ENCODE data around the gene FCHSD2.

DNA sequence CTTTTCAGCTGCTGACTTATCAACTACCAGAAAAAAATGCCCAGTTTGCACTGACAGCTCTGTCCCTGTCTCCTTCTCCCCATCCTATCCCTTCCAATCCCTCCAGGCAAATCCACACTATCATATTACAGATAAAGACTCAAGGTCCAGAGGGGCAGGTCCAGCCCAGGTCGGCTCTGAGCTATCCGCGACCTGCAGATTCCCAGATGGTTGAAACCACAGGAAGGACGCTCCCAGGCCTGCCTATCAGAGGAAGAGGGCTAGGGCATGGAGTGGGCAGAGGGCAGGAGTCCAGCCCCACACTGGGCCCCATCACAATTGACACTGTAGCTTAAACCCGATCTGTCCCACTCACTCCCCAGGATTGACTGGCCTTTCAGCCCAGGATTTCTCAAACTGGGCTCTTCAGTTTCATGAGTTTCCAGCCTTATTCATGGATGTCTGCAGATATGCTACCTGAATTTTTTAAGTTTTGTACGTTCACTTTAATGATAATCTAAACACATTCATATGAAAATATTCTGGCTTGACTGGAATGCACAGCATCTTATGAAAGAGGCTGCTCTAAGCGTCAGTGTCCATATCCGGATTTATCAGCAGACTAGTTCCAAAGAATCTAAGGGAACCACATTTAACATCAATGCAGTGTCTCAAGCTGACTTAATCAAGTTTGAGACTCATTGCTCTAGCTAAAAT is 16.4 kb upstream of the FCHSD2 start:
- TF ChIP-seq POLR2A (IDR thresholded peaks at IDR 0.05; ENCODE audit: control extremely low read depth in 1 of 2, low read depth in 2 of 2, low read length in 2 of 2) (no peak), EP300 (IDR thresholded peaks at IDR 0.05; ENCODE audit: borderline replicate concordance in 1 of 2, low read depth in 2 of 2, low read length in 2 of 2) (no peak), SP1 (IDR thresholded peaks at IDR 0.05; ENCODE audit: low read depth, low read length) (no peak), ASH2L (IDR thresholded peaks at IDR 0.05; ENCODE audit: low read length) (no peak), MAX (IDR thresholded peaks at IDR 0.05) (no peak), TEAD4 (IDR thresholded peaks at IDR 0.05; ENCODE audit: low read depth, low read length) (no peak), SIN3A (conservative IDR thresholded peaks at IDR 0.05 in 1 of 2, IDR thresholded peaks at IDR 0.05 in 1 of 2; ENCODE audit: low read depth in 1 of 2, low read length in 2 of 2) (no peak), CHD2 (IDR thresholded peaks at IDR 0.05; ENCODE audit: low read length) (no peak), RNF2 (IDR thresholded peaks at IDR 0.05; ENCODE audit: borderline replicate concordance, low read depth, low read length, missing control alignments, poor library complexity, severe bottlenecking) (no peak), E2F6 (IDR thresholded peaks at IDR 0.05) (no peak), EZH2 (IDR thresholded peaks at IDR 0.05; ENCODE audit: low read depth, low read length, severe bottlenecking) (no peak)
- TF ChIP-seq, protein P1, sequence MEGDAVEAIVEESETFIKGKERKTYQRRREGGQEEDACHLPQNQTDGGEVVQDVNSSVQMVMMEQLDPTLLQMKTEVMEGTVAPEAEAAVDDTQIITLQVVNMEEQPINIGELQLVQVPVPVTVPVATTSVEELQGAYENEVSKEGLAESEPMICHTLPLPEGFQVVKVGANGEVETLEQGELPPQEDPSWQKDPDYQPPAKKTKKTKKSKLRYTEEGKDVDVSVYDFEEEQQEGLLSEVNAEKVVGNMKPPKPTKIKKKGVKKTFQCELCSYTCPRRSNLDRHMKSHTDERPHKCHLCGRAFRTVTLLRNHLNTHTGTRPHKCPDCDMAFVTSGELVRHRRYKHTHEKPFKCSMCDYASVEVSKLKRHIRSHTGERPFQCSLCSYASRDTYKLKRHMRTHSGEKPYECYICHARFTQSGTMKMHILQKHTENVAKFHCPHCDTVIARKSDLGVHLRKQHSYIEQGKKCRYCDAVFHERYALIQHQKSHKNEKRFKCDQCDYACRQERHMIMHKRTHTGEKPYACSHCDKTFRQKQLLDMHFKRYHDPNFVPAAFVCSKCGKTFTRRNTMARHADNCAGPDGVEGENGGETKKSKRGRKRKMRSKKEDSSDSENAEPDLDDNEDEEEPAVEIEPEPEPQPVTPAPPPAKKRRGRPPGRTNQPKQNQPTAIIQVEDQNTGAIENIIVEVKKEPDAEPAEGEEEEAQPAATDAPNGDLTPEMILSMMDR (IDR thresholded peaks at IDR 0.05; ENCODE audit: control extremely low read depth in 1 of 3, insufficient read depth in 1 of 3, low read depth in 1 of 3, low read length in 3 of 3), result no peak
